Chondrocyte (in vitro differentiated cells): ENCODE data around the gene AHRR. TPM values are rescaled to one million over a fixed set of nuclear protein-coding genes. Genes with fewer than 3 reads are reported as not detected.
A peak's percentile ranks its signal among the peaks of the same experiment; 100 is the strongest.

ENCODE experiments used
- DNase-seq: peaks from one replicate; pipeline ENCODE4 v3.0.0; 2021; ENCODE audit warnings: mixed read lengths, low spot score
- H3K27ac Mint-ChIP-seq: one replicate; pipeline ENCODE4 v1.8.0; 2021; ENCODE audit warnings: mild to moderate bottlenecking, moderate library complexity, mixed read lengths; ENCODE audit not compliant: unreplicated experiment
- H3K27me3 Mint-ChIP-seq: 2 replicates; pipeline ENCODE4 v1.8.0; 2021; ENCODE audit warnings: low read depth, mixed read lengths
- H3K36me3 Mint-ChIP-seq: 2 replicates; pipeline ENCODE4 v1.8.0; 2021; ENCODE audit warnings: low read depth, mixed read lengths
- H3K4me1 Mint-ChIP-seq: 2 replicates; pipeline ENCODE4 v1.8.0; 2021; ENCODE audit warnings: low read depth, mild to moderate bottlenecking, mixed read lengths
- H3K4me3 Mint-ChIP-seq: one replicate; pipeline ENCODE4 v1.8.0; 2021; ENCODE audit warnings: mild to moderate bottlenecking, moderate library complexity, mixed read lengths; ENCODE audit not compliant: unreplicated experiment
- H3K9me3 Mint-ChIP-seq: 2 replicates; pipeline ENCODE4 v1.8.0; 2021; ENCODE audit warnings: low read depth, mixed read lengths
- CTCF ChIP-seq: fragments of 200-600 bp; sonication (generic); IDR thresholded peaks from 2 replicates; pipeline ENCODE4 v1.5.0; 2021; ENCODE audit warnings: antibody characterized with exemption, mild to moderate bottlenecking, moderate library complexity
- total RNA-seq: library from RNA; stranded (reverse); gene quantifications from 3 replicates; pipeline ENCODE4 v1.2.1, GENCODE V29; 2021

Gene AHRR
- total RNA-seq, 1 donor from 2014 or later, result 17.3 TPM

- Mint-ChIP-seq H3K4me3 (no peak overlapping the region), H3K27ac (no peak overlapping the region), H3K36me3 (peaks cover 54% of the 10 kb centered on the region), H3K9me3 (peaks cover 10% of the 10 kb centered on the region), H3K4me1 (peaks cover 6% of the 10 kb centered on the region), H3K27me3 (no peaks in the 10 kb centered on the region)
- DNase-seq, result peak; percentile 71
- TF ChIP-seq CTCF, result no peak
Measured at GRCh38 chr5:453725-454481, 132.4 kb downstream of the AHRR start.

GRCh38 chr5:454936-455335 is 133.4 kb downstream of the AHRR start:
- DNase-seq, result peak; percentile 69
- Mint-ChIP-seq H3K4me1 (peaks cover 9% of the 10 kb centered on the region), H3K4me3 (no peak overlapping the region), H3K9me3 (peaks cover 10% of the 10 kb centered on the region), H3K27ac (no peak overlapping the region), H3K36me3 (peaks cover 48% of the 10 kb centered on the region), H3K27me3 (no peaks in the 10 kb centered on the region)
- TF ChIP-seq CTCF, result no peak

- H3K36me3 Mint-ChIP-seq, result peaks cover 47% of the 10 kb centered on the region
- no peak overlapping the region for H3K27ac Mint-ChIP-seq
- H3K27me3 Mint-ChIP-seq, result no peaks in the 10 kb centered on the region
- H3K4me3 Mint-ChIP-seq, result no peak overlapping the region
- TF ChIP-seq CTCF, result no peak
- peaks cover 10% of the 10 kb centered on the region for H3K9me3 Mint-ChIP-seq
- H3K4me1 Mint-ChIP-seq, result peaks cover 9% of the 10 kb centered on the region
- peak; percentile 2 for DNase-seq
Measured at GRCh38 chr5:455806-456205, 134.3 kb downstream of the AHRR start.

- Mint-ChIP-seq H3K27ac (no peak overlapping the region), H3K4me1 (peaks cover 9% of the 10 kb centered on the region), H3K27me3 (no peaks in the 10 kb centered on the region), H3K4me3 (no peak overlapping the region), H3K36me3 (peaks cover 43% of the 10 kb centered on the region), H3K9me3 (peaks cover 8% of the 10 kb centered on the region)
- DNase-seq, result peak; percentile 78
- no peak for TF ChIP-seq CTCF
Measured at GRCh38 chr5:456351-457194, 135.1 kb downstream of the AHRR start.

GRCh38 chr5:457195-457961 is 135.9 kb downstream of the AHRR start:
- H3K4me3 Mint-ChIP-seq, result no peak overlapping the region
- DNase-seq, result peak; percentile 84
- no peaks in the 10 kb centered on the region for H3K9me3 Mint-ChIP-seq
- H3K4me1 Mint-ChIP-seq, result peaks cover 9% of the 10 kb centered on the region
- no peak overlapping the region for H3K27ac Mint-ChIP-seq
- no peaks in the 10 kb centered on the region for H3K27me3 Mint-ChIP-seq
- H3K36me3 Mint-ChIP-seq, result peaks cover 41% of the 10 kb centered on the region
- TF ChIP-seq CTCF, result no peak
